Measurements from ENCODE around the gene KRT76.

DNA sequence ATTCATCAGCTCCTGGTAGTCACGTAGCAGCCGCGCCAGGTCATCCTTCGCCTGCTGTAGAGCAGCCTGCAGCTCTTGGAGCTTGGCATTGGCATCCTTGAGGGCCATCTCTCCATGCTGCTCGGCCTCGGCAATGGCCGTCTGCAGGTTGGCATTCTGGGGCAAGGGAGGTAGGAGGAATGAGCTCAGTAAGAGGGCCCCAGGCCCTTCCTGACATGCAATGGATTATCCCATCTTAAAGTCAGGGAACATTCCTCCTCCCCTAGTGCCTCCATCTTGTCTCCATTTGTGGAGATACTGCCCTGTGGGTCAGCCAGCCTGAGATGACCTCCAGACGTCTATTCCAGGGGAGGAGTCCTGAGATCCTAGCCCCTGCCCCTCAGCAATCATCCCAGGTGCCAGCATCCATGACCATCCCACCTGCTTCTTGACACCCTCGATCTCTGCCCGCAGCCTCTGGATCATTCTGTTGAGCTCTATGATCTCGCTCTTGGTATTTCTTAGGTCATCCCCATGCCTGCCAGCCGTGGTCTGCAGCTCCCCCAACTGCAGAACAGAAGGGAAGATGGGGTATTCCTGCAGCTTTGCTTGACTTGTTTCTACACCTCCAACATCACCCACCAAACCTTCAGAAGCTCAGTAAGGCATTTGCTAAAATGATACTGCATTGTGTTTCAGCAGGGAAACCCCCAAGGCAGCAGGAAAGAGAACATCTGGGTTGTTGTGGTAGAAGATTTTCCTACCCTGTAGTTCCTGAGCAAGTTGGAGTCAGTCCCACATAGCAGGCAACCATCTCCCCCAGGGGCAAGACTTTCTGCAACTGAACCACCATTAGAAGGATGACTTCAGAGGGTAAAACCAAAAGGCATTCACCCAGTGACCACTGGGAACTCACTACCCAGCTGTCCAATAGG lies 14.4 kb upstream of the KRT76 start:
- TF ChIP-seq EZH2 (IDR thresholded peaks at IDR 0.05; ENCODE audit: low read length) (no peak), CTCF (optimal IDR thresholded peaks at IDR 0.05 in 1 of 3, IDR thresholded peaks at IDR 0.05 in 1 of 3, conservative IDR thresholded peaks at IDR 0.05 in 1 of 3; ENCODE audit: extremely low read depth in 1 of 3, insufficient read depth in 2 of 3, low read length in 3 of 3) (no peak)
